Measurements from ENCODE around the gene TOX2. TPM values are rescaled to one million over a fixed set of nuclear protein-coding genes. Genes with fewer than 3 reads are reported as not detected.
A peak's percentile ranks its signal among the peaks of the same experiment; 100 is the strongest.

Gene TOX2
- total RNA-seq, 2 donors from 2014 or later = 2.4 to 3.4 TPM

DNA sequence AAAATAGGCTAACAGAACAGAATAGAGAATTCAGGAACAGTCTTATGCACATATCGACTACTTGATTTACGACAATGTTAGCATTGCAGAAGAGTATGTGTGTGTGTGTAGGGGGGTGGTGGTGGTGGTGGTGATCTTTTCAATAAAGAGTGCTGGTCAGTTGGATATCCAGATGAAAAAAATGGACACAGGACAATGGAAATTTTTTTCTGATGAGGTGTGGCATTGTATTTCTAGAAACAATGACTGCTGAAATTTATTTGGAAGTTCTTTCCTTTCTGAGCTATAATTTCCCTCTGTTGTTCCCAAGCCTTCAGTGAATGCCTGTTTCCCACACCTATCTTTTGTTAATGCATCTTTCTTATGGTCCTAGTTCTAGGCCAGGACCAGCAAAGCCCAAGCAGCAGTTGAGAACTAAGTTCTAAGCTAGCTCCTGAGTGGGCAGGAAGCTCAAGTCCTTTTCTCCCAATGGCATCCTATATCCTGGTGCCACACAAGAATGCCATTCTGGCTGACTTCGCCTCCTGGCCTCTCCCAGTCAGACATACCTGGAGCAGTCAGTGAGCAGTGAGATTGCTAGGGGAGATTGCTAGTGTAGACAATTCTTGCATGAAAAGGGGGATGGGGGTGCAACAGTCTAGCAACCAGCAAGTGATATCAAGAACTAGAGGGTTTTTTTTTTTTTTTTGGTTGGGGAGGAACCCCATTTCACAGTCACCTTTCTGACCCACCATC, 1.2 kb upstream of the TOX2 start:
- no peaks in the 10 kb centered on the region for H3K36me3 Mint-ChIP-seq (ENCODE audit: low read depth)
- DNase-seq = peak; percentile 44
- 90 to 100% methylated on average over 2 to 3 of the region's 3 CpGs for WGBS, 2 experiments (ENCODE audit: insufficient coverage in 1 of 2, insufficient read length in 1 of 2)
- H3K9ac ChIP-seq (ENCODE audit: extremely low read depth, low read length, poor library complexity, severe bottlenecking) = no peak overlapping the region
- no peaks in the 10 kb centered on the region for H3K36me3 ChIP-seq (ENCODE audit: control insufficient read depth, insufficient read depth, low read length)
- no peak overlapping the region for H3K4me3 ChIP-seq (ENCODE audit: low read length)
- peaks cover 59% of the 10 kb centered on the region for H3K27me3 Mint-ChIP-seq (ENCODE audit: insufficient read depth)
- H3K9me3 Mint-ChIP-seq = peaks cover 8% of the 10 kb centered on the region
- peak overlapping the region; percentile 53 for H3K4me3 Mint-ChIP-seq
- no peak overlapping the region for H3K27ac Mint-ChIP-seq
- no peaks in the 10 kb centered on the region for H3K9me3 ChIP-seq (ENCODE audit: control insufficient read depth, low read length)
- no peaks in the 10 kb centered on the region for H3K4me1 ChIP-seq (ENCODE audit: control insufficient read depth, insufficient read depth, low read length)
- H3K27ac ChIP-seq (ENCODE audit: low read depth, low read length) = no peak overlapping the region
- peaks cover 12% of the 10 kb centered on the region for H3K4me1 Mint-ChIP-seq
- H3K27me3 ChIP-seq (ENCODE audit: control insufficient read depth, insufficient read depth, low read length, poor library complexity, severe bottlenecking) = peaks cover 44% of the 10 kb centered on the region
- TF ChIP-seq, protein P1, sequence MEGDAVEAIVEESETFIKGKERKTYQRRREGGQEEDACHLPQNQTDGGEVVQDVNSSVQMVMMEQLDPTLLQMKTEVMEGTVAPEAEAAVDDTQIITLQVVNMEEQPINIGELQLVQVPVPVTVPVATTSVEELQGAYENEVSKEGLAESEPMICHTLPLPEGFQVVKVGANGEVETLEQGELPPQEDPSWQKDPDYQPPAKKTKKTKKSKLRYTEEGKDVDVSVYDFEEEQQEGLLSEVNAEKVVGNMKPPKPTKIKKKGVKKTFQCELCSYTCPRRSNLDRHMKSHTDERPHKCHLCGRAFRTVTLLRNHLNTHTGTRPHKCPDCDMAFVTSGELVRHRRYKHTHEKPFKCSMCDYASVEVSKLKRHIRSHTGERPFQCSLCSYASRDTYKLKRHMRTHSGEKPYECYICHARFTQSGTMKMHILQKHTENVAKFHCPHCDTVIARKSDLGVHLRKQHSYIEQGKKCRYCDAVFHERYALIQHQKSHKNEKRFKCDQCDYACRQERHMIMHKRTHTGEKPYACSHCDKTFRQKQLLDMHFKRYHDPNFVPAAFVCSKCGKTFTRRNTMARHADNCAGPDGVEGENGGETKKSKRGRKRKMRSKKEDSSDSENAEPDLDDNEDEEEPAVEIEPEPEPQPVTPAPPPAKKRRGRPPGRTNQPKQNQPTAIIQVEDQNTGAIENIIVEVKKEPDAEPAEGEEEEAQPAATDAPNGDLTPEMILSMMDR (conservative IDR thresholded peaks at IDR 0.05) = no peak

DNA sequence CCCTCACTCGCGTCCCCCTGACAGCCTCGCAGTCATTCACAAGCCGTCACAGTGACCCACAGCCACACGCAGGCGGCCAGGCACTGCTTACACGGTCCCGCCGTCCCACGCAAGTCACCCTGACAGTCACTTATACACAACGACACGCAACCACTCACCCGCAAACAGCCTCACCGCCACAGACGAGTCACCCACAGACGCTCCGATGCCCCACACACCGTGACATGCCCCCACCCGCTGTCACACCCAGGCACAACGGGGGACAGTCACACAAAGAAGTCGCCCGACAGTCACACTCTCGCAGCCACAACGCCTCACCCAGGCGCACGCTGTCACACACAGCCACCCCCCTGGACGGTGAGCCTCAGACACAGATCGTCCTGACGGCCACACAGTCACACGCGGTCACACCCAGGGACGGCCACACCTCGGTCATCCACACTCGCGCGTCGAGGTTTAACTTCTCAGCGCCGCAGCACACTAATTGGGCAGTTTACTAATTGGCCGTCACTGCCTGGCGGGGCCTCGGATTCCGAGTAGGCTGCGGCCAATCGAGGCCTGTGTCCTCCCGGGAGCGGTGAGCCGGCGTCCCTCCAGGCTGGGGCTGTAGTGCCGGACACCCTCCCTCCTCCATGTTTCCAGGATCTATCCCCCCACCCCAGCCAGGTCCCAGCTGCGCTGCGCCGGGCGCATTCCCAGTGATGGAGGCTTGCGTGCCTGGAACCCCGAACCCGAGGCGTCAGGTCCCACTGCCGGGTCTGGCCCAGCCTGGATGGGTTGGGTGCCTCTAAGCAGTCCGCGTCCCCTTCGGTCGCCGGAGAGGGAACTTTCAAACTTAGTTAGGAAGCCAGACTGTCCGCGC, 790 bp downstream of the TOX2 start:
- Histone ChIP-seq H3K4me1 (ENCODE audit: control insufficient read depth, insufficient read depth, low read length) (no peaks in the 10 kb centered on the region), H3K36me3 (ENCODE audit: control insufficient read depth, insufficient read depth, low read length) (no peaks in the 10 kb centered on the region), H3K27me3 (ENCODE audit: control insufficient read depth, insufficient read depth, low read length, poor library complexity, severe bottlenecking) (peaks cover 44% of the 10 kb centered on the region), H3K9me3 (ENCODE audit: control insufficient read depth, low read length) (no peaks in the 10 kb centered on the region), H3K4me3 (ENCODE audit: low read length) (peak overlapping the region; percentile 74), H3K9ac (ENCODE audit: extremely low read depth, low read length, poor library complexity, severe bottlenecking) (no peak overlapping the region), H3K27ac (ENCODE audit: low read depth, low read length) (no peak overlapping the region)
- Mint-ChIP-seq H3K27me3 (ENCODE audit: insufficient read depth) (peaks cover 68% of the 10 kb centered on the region), H3K4me1 (peaks cover 12% of the 10 kb centered on the region), H3K4me3 (peak overlapping the region; percentile 66), H3K36me3 (ENCODE audit: low read depth) (no peaks in the 10 kb centered on the region), H3K9me3 (peaks cover 6% of the 10 kb centered on the region), H3K27ac (no peak overlapping the region)
- TF ChIP-seq, protein P1 (conservative IDR thresholded peaks at IDR 0.05) = no peak
- peak; percentile 85 for DNase-seq
- 6 to 8% methylated on average over 23 to 66 of the region's 66 CpGs for WGBS, 2 experiments (ENCODE audit: insufficient coverage in 1 of 2, insufficient read length in 1 of 2)

DNA sequence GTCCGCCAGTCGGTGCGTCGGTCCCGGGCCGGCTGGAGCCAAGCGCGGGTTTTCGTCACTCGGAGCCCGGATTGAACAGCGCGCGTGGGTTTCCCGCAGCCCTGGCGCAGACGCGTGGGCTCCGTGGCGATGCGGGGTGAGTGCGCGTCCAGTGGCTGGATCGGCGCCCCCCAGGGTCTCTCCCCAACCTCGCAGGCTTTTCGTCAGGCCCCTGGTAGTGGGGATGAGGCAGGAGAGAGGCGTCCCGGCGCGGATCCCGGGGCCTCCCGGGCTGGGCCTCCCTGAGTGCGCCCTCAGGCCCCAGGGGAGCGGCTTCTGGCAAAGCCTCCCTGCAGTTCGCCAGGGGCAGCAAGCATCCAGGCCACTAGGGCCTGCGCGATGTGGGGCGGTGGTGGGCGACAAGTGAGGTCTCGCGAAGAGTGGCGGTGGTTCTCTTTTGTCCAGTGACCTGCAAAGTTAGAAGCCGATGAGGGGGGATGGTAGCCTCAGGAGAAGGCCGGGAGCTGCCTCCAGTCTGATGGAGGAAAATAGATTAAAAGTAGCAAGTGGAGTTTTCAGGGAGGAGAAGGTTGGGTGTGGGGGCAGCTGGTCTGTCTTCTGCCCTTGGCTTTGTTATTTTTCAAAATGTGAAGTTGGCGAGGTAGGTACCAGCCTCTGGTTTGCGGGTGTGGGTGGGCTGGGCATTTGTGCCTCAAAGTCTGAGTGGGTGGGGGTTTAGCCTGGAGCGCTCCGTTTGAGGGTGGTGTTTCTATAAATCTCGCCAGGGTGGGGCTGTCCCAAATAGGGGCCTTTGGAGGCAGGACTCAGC, 1.6 kb downstream of the TOX2 start:
- DNase-seq = peak; percentile 60
- no peak overlapping the region for H3K9ac ChIP-seq (ENCODE audit: extremely low read depth, low read length, poor library complexity, severe bottlenecking)

More for the DNA sequence above, 1.6 kb downstream of the TOX2 start:
- Mint-ChIP-seq H3K27ac (no peak overlapping the region), H3K36me3 (ENCODE audit: low read depth) (no peaks in the 10 kb centered on the region), H3K27me3 (ENCODE audit: insufficient read depth) (peaks cover 74% of the 10 kb centered on the region), H3K4me3 (peak overlapping the region; percentile 66), H3K9me3 (peaks cover 6% of the 10 kb centered on the region), H3K4me1 (peaks cover 12% of the 10 kb centered on the region)
- WGBS, 2 experiments (ENCODE audit: insufficient coverage in 1 of 2, insufficient read length in 1 of 2) = 18 to 19% methylated on average over 16 to 50 of the region's 50 CpGs
- no peaks in the 10 kb centered on the region for H3K4me1 ChIP-seq (ENCODE audit: control insufficient read depth, insufficient read depth, low read length)
- H3K4me3 ChIP-seq (ENCODE audit: low read length) = peak overlapping the region; percentile 74
- TF ChIP-seq, protein P1 (conservative IDR thresholded peaks at IDR 0.05) = peak; percentile 17
- no peaks in the 10 kb centered on the region for H3K9me3 ChIP-seq (ENCODE audit: control insufficient read depth, low read length)
- no peaks in the 10 kb centered on the region for H3K36me3 ChIP-seq (ENCODE audit: control insufficient read depth, insufficient read depth, low read length)
- no peak overlapping the region for H3K27ac ChIP-seq (ENCODE audit: low read depth, low read length)
- H3K27me3 ChIP-seq (ENCODE audit: control insufficient read depth, insufficient read depth, low read length, poor library complexity, severe bottlenecking) = peaks cover 44% of the 10 kb centered on the region
